AG10803 (cell line): Measurements from ENCODE around the gene PRRG2.
A peak's percentile ranks its signal among the peaks of the same experiment; 100 is the strongest.

Experiments used
- DNase-seq: peaks from one replicate; pipeline ENCODE4 v3.0.0; 2010; ENCODE audit warnings: low read depth
- H3K4me3 ChIP-seq: 2 replicates; pipeline ENCODE4 v1.5.1; 2011; ENCODE audit warnings: mild to moderate bottlenecking, low read length, control low read depth
- TF ChIP-seq, protein P1 (sequence below): conservative IDR thresholded peaks from 2 replicates; pipeline ENCODE4 v1.5.1; 2011; ENCODE audit warnings: mild to moderate bottlenecking, low read length, control low read depth, inconsistent platforms

The PRRG2 gene

DNA sequence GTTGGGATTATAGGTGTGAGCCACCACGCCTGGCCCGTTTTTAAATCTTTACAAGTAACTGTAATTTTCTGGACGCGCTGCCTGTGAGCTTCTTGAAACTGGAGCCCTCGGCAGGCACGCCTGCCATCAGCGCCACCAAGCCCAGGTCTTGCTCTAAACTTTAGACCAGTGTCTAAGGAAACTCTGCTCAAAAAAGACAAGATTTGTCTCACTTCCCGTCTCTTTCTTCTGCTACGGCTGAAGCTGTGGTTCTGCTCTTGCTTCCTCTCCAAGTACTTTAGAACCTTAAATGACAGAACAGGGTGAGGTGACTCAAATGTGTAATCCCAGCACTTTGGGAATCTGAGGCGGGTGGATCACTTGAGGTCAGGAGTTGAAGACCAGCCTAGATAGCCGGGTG is 28.4 kb upstream of the PRRG2 start:
- H3K4me3 ChIP-seq = no peak overlapping the region
- DNase-seq = no peak
- TF ChIP-seq, protein P1, sequence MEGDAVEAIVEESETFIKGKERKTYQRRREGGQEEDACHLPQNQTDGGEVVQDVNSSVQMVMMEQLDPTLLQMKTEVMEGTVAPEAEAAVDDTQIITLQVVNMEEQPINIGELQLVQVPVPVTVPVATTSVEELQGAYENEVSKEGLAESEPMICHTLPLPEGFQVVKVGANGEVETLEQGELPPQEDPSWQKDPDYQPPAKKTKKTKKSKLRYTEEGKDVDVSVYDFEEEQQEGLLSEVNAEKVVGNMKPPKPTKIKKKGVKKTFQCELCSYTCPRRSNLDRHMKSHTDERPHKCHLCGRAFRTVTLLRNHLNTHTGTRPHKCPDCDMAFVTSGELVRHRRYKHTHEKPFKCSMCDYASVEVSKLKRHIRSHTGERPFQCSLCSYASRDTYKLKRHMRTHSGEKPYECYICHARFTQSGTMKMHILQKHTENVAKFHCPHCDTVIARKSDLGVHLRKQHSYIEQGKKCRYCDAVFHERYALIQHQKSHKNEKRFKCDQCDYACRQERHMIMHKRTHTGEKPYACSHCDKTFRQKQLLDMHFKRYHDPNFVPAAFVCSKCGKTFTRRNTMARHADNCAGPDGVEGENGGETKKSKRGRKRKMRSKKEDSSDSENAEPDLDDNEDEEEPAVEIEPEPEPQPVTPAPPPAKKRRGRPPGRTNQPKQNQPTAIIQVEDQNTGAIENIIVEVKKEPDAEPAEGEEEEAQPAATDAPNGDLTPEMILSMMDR = no peak

DNA sequence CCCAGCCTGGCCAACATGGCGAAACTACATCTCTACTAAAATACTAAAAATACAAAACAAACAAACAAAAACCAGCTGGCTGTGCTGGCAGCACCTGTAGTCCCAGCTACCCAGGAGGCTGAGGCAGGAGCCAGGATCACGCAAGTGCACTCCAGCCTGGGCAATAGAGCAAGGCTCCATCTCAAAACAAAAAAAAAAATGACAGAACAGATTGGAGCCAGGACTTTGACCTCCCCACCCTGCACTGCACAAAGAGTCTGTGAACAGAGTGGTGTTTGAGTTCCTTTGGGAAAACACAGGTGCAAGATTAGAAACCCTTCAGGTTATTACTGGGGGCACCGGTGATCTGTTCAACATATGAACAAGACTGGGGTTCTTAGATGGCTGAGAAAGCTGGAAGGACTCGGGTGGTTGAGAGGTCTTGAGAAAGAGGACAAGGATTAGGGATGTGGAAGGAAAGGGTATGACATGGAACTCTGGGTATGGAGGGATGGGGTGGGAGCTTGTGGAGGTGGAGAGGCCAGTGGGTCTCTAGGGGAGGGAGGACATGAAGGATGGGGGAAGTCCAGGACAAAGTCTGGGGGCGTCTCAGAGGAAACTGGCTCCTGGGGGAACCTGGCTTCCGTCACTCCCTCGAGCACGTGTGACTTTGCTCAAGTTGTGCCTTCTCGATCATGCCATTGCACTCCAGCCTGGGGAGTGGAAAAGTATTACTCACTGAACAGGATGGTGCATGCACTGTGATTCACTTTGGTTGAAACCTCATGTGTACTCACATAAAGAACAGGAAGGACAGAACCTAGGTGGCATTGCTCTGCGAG is 27.5 kb upstream of the PRRG2 start:
- peak; percentile 63 for DNase-seq
- TF ChIP-seq, protein P1 = no peak

DNA sequence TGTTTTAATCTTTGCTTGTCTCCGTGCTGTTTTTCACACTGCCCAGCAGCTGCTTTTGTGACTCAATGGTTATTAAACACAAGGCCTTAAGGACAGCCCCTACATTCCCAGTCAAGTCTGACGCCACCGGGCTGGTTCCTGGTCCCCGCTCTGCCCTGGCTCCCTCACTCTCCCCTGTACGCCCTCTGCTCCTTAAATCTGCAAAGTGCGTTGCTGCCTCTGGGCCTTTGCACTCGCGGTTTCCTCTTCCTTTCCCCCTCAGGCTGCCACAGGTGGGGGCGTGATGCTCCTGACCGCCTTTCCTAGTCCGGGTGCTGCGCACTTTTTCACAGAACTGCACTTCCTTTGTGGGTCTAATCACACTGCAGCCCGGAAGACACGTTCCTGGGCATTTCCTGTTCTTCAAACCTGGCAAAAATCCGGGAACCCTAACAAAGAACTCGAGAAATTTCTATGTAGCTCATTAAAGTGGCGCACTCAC is 26.4 kb upstream of the PRRG2 start:
- TF ChIP-seq, protein P1 = no peak
- no peak for DNase-seq
- H3K4me3 ChIP-seq = no peak overlapping the region

More for the DNA sequence above, 27.5 kb upstream of the PRRG2 start:
- no peak overlapping the region for H3K4me3 ChIP-seq

DNA sequence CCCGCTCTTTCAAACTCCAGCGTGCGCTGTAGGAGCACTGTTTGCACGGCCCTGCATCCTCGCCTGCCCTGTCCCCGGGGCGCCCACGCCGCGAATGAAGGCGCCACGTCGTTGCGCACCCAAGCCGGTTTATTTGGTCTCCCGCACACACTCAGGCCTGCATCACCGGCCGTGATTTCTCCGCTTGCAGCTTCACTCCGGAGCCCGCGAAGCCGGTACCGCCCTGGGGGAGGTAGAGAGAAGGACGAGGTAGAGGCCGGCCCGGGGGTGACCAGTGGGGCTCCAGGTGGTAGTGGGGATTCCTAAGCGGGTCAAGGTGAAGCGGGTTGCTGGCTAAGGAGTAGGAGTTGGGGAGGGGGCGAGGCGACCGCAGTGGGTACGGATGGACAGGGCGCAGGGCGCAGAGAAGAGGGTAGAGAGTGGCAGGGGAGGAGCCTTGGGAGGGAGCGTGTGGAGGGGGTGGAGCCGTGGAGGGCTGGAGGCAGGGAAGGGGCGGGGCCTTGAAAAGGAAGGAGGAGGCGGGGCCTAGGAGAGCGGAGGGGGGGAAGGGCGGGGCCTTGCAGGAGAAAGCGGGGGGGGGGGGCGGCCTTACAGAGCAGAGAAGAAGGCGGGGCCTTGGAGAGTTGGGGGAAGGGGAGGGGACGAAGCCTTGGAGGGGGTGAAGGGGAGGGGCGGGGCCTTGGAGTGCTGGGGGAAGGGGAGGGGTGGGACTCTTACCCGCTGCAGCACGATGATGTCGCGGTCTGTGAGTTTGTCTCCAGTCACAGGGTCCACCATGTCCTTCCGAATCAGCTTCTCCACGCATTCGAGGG is 25.3 kb upstream of the PRRG2 start:
- H3K4me3 ChIP-seq = no peak overlapping the region
- DNase-seq = peak; percentile 45

DNA sequence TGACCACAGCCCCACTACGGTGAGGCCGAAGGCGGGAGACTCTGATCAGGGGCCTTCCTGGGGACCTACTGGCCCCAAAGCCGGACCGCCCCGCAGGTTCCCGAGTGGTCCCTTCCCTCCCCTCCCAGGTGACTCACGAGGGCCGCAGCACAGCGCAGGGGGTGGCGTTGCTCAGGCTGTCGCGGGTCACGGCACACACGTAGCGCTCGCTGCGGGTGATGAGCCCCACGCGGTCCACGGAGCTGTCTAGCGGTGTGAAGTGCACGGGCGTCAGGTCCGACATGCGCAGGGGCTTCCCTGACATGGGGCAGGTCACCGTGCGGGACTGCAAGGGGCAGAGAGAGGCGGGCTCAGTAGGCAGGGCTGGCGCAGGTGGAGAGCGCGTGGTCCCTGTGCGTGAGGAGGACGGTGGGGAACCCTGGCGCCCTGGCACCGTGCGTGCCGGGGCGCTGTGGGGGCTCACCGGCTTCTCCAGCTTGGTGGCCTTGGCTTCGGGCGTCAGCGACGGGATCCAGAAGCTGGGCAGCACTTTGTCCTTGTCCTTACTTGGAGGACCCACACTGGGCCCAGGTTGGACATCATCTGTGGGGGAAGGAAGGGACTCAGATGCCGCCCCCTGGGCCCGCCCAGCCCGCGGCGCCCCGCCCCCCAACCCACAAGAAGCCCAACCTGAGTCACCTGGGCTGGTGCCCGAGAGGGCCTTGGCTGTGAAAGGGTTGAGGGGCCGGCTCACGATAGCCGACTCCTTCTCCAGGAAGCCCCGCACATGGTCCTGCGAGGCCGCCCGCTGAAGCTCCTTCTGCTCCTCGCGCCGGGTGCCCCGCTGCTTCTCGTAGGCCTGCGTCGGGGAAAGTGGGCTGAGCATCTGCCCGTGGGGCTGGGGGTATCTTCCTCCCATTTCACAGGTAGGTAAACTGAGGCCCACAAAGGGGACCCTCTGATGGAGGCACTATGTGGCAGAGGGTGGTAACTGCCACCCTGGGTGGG is 24.4 kb upstream of the PRRG2 start:
- TF ChIP-seq, protein P1 = no peak
- DNase-seq = no peak
- H3K4me3 ChIP-seq = no peak overlapping the region

More for the DNA sequence above, 25.3 kb upstream of the PRRG2 start:
- TF ChIP-seq, protein P1 = no peak

DNA sequence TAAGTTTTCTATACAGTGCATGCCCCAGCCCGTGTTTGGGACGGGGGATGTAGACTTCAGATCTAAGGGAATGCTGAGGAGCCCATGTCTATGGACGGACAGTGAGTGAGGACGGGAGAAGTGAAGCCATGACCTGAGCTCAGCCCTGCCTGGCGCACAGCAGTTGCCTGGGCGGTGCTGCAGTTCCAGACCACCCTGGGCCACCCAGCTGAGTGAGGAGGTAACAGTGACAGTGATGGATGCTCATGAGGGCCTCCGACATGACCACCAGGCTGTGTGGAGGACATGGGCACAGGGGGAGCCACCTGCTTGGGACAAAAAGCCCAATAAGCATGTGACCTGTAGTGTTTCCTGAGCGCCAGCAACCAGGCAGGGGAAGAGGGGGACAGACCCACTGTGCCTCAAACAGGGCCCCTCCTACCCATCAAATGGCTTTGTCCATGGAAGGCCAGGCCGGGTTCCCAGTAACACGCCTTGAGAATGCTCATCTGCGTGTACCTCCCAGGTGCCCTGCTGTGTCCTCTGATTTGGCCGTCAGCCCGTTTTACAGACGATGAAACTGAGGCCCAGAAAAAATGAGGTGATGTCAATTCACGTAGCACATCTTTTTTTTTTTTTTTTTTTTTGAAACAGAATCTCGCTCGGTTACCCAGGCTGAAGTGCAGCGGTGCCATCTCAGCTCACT is 23.3 kb upstream of the PRRG2 start:
- no peak for DNase-seq
- TF ChIP-seq, protein P1 = no peak
- no peak overlapping the region for H3K4me3 ChIP-seq
